Measurements from ENCODE around the gene ARHGEF10L.

ARHGEF10L gene

GRCh38 chr1:17653728-17654351 is 114.3 kb downstream of the ARHGEF10L start:
- no peak for DNase-seq (ENCODE audit: low read depth in 1 of 2, low spot score in 1 of 2)

DNA sequence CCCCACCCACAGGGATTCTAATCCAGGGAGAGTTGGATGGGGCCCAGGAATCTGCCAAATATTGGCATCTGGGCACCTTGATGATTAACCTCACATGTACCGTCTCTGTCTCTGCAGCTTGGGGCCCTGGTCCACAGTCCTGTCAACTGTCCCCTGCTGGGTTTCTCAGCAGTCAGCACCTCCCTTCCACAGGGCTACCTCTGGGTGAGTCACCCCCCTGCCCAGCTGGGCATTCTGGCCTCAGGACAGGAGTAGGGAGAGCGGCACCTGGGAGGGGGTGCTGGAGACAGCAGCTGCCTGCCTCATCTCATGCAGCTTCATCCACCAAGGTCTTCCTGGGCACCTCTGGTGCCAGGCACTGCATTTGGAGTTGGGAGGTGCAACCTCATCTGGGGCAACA is 115.0 kb downstream of the ARHGEF10L start:
- DNase-seq (ENCODE audit: low read depth in 1 of 2, low spot score in 1 of 2), result no peak

DNA sequence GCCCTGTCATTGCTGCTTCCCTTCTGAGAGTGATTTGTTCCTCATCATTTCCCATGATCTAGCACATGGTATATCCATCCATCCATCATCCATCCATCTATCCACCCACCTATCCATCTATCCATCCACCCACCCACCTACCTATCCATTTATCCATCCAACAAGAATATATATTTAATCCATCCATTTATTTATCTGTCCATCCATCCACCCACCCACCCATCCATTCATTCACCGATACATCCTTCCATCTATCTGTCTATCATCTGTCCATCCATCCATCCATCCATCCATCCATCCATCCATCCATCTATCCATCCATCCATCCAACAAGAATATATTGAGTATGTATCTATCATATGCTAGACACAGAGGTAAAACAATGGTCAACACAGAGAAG is 115.7 kb downstream of the ARHGEF10L start:
- DNase-seq (ENCODE audit: low read depth in 1 of 2, low spot score in 1 of 2), result no peak

- no peak for DNase-seq (ENCODE audit: low read depth in 1 of 2, low spot score in 1 of 2)
Observed at GRCh38 chr1:17655922-17656321, 116.4 kb downstream of the ARHGEF10L start.

DNA sequence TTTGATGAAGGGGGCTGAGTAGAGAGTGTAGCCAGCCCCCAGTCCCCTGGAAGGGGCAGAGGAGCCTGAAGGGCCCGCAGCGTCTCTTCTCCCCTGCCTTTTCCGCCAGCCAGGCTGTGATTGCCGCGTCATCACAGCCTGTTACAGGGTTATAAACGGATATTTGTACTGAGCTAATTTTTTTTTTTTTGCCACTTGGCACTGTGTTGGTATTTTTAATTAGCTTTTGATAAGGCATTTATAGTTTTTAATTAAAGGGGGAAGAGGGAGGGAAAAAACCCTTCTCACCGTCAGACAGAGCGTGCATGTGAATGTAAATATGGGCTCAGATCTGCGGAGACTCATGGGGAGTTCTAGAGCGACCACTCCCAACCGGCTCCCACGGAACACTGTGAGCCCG is 117.9 kb downstream of the ARHGEF10L start:
- DNase-seq (ENCODE audit: low read depth in 1 of 2, low spot score in 1 of 2), result no peak

DNA sequence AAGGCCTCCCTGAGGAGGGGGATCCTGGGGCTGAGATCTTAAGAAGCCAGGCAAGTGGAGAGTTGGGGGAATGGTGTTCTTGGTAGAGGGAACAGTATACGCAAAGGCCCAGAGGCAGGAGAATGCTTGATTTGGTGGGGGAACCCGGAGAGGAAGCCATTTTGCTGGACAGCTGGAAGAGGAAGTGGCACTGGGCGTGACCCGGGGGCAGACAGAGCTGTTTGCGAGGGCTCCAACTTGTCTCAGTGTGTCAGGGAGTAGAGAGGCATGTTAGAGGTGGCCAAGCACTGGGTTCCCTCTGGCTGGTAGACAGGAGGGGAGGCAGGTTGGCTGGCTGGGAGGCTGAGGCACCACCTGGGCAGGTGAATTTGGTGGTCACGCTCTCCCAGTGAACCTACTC is 119.3 kb downstream of the ARHGEF10L start:
- no peak for DNase-seq (ENCODE audit: low read depth in 1 of 2, low spot score in 1 of 2)

DNA sequence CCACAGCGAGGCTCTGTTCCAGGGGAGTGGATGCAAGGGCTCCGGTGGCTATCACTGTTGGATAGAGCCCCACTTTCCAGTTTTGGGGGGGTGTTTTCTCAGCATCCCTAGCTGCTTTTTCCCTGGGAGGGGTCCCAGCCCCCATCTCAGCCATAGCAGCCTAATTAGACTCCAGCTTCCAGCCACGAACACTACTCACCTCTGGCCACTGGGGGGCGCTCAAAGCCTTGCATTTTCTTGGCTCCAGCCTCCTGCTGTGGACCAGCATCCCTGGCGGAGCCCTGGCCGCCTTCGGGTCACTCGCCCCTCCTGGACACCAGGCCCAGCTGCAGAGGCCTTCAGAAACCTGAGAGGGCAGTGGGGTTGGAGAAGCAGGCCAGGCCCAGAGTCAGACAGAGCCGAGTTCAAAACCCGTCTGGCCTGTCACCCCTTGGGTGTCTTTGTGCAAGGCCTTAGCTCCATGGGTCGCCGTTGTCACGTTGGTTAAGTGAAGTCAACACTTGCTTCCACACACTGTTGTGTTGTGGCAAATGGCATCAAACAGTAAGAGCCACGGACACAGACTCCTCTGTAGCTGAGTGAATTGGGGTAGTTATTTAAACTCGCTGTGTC is 122.2 kb downstream of the ARHGEF10L start:
- peak in 1 of 2 donors; percentile 37 for DNase-seq (ENCODE audit: low read depth in 1 of 2, low spot score in 1 of 2)

DNA sequence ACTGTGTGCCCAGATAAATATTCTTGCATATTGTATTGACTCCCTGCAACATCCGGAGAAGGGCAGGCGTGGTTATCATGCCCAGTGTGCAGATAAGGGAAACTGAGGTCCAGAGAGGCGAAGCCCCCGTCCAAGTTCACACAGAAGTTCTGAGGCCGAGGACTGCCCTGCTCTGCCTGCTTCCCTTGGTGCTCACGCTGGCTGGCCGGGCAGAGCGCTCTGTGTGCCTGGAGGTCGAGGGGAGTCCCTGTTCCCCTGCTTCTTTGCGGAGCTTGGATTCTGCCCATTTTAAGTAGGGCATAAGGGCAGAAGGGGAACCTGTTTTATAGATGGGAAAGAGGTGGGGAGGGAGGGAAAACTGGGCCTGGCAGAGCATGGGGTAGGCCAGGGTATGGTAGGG is 122.8 kb downstream of the ARHGEF10L start:
- no peak for DNase-seq (ENCODE audit: low read depth in 1 of 2, low spot score in 1 of 2)

DNA sequence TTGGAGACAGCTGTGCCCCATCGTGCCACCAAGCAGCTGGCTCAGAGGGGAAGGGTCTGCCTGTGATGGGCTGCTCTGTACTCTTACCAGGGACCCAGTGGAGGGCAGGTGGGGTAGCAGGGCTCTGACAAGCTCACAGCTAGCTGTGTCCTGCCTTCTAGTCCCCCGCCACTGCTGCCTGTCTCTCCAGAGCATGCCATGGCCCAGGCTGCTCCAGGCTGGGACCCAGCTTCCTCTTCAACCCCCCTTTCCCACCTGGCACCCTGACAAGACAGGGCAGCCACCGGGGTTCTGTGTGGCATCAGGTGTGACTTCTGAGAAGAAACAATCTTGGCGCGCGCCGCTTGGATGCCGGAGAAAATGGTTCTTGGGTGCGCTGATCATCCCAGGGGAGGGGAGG is 123.3 kb downstream of the ARHGEF10L start:
- no peak for DNase-seq (ENCODE audit: low read depth in 1 of 2, low spot score in 1 of 2)

GRCh38 chr1:17663646-17664045 is 124.1 kb downstream of the ARHGEF10L start:
- no peak for DNase-seq (ENCODE audit: low read depth in 1 of 2, low spot score in 1 of 2)

- DNase-seq (ENCODE audit: low read depth in 1 of 2, low spot score in 1 of 2), result no peak
Observed at GRCh38 chr1:17664322-17664721, 124.8 kb downstream of the ARHGEF10L start.

GRCh38 chr1:17665054-17665453 is 125.6 kb downstream of the ARHGEF10L start:
- DNase-seq (ENCODE audit: low read depth in 1 of 2, low spot score in 1 of 2), result no peak

GRCh38 chr1:17665950-17666720 is 126.6 kb downstream of the ARHGEF10L start:
- no peak for DNase-seq (ENCODE audit: low read depth in 1 of 2, low spot score in 1 of 2)

DNA sequence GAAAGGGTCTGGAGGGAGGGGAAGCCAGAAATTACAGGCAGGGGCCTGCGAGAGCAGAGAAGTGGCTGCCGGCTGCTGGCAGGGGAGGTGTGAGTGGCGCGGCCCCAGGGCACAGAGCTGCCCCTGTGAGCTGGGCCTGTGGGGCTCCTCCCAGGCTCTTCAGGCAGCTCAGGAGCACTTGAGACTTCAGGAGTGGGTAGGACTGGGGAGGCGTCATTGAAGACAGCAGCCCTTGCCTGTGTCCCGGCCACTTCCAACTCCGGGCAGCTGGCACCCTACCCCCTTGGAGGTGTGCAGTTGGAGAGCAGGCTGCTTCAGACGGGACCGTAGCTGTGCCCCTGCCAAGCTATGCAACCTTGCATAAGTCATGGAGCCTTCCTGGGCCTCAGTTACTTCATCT is 128.1 kb downstream of the ARHGEF10L start:
- DNase-seq (ENCODE audit: low read depth in 1 of 2, low spot score in 1 of 2), result no peak

DNA sequence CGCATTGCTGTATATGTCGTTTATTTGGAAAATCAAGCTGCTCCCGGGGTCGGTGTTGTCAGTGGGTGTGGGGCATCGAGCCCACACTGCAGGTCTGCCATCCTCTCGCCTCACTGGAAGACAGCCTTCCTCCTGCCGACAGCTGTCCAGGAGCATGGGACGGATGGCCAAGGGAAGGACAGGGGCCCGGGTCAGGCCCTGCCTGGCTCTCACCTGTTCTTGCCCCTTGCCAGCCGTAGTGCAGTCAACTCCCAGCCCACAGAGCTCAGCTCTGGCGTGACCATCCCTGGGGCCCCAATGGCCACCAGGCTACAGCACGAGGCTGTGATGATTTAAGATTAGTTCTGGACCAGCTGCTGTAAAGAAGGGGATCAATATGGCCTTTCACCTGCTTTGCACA is 128.7 kb downstream of the ARHGEF10L start:
- DNase-seq (ENCODE audit: low read depth in 1 of 2, low spot score in 1 of 2), result no peak

GRCh38 chr1:17668624-17669175 is 129.2 kb downstream of the ARHGEF10L start:
- DNase-seq (ENCODE audit: low read depth in 1 of 2, low spot score in 1 of 2), result no peak

DNA sequence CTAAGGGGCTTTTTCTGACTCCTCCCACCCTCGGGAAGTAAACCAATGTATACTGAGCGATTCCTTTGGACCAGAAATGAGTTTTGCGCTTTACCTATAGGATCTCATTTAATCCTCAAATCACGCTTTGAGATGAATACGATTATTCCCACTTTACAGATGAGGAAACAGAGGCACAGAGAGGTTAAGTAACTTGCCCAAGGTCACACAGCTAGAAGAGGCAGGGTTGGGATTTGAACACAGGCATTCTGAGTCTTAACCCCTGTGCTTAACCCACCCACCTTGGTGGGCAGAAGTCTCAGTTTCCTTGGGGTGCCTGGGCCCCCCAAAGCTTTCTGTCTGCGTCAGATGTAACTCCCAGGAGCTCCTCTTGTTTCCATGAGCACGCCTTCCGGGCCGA is 129.8 kb downstream of the ARHGEF10L start:
- DNase-seq (ENCODE audit: low read depth in 1 of 2, low spot score in 1 of 2), result no peak

DNA sequence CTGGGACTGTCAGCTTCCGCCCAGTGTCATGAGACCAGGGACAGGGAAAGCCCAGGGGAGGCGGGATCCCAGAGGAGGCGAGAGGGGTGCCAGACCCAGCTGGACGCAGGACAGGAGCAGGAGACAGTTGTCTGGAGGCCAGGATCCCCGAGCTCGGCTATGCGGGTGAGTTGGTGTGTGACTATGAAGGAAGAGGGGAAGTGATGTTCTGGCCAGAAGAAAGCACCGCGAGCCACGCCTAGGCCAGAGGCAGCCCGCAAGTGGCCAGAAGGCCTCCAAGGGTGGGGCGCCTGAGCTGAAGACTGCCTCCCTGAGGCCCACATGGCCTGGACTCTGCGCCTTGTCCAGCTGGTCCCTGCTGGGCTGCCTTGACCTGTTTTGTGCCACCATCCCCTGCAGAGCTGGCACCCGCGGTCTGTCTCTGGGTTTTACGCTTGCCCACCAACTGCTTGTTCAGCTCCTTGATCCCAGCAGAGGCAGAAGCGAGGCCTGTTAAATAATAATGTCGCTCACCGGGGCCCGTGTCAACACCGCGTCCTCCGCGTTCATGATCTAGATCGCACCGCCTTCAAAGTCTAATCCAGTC is 130.5 kb downstream of the ARHGEF10L start:
- no peak for DNase-seq (ENCODE audit: low read depth in 1 of 2, low spot score in 1 of 2)

- no peak for DNase-seq (ENCODE audit: low read depth in 1 of 2, low spot score in 1 of 2)
Observed at GRCh38 chr1:17670587-17671313, 131.3 kb downstream of the ARHGEF10L start.

- DNase-seq (ENCODE audit: low read depth in 1 of 2, low spot score in 1 of 2), result no peak
Observed at GRCh38 chr1:17671314-17671705, 131.8 kb downstream of the ARHGEF10L start.

GRCh38 chr1:17671741-17672140 is 132.2 kb downstream of the ARHGEF10L start:
- no peak for DNase-seq (ENCODE audit: low read depth in 1 of 2, low spot score in 1 of 2)
